GM19397 (cell line): ENCODE measurements around the gene TBC1D22A.

Source experiments
- ATAC-seq: cut with Tn5 transposase; IDR thresholded peaks from one replicate; pipeline ENCODE4 v1.9.1; 2021; ENCODE audit warnings: mild to moderate bottlenecking, moderate library complexity; ENCODE audit not compliant: unreplicated experiment

TBC1D22A gene

DNA sequence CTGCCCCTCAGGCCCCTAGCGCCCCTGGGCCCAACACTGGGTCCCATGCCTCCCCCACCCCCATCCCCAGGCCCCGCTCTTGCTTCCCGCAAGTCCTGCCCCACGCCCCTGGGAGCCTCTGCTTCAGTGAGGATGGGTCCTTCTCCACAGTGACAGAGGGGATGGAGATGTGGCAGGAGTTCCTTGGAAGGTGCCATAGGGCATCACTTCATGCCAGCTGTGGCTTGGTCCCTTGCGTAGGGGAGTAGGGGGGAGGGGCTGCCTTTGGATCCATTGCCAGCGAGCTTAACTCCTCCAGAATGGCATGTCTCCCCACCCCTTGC, 9.5 kb upstream of the TBC1D22A start:
- no peak for ATAC-seq

DNA sequence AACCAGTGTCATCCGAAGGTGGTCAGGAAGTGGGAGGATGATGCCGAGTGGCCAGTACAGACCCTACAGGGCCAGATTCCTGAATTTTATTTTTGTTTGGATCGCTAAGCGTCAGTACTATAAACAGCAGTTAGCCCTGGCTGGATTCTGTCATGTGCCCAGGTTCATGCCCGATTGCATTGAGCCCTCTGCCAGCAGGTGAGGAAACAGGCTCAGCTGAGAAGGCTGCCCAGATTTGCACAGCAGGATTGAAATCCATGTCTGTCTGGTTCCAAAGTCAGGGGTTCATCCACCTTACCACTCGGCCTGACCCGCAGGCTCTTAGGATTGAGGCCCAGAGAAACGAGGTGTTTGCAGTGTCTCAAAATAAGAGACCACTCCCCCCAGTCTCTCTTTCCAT, 9.1 kb upstream of the TBC1D22A start:
- no peak for ATAC-seq

DNA sequence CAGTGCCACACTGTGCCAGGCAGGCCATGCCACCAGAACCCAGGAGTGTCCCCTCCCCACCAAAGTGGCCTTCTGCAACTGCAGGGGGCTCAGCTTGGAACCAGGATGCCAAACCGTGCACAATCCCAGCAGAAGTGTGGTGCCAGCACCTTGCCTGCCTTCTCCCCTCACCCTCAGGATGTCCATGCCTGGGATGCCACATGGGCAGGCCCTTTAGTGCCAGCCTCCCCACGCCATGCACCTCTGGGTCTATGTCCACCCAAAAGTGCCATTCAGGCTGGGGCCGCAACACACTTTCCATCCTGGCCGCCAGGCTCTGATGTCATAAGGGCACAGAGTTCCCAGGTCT, 8.7 kb upstream of the TBC1D22A start:
- no peak for ATAC-seq

DNA sequence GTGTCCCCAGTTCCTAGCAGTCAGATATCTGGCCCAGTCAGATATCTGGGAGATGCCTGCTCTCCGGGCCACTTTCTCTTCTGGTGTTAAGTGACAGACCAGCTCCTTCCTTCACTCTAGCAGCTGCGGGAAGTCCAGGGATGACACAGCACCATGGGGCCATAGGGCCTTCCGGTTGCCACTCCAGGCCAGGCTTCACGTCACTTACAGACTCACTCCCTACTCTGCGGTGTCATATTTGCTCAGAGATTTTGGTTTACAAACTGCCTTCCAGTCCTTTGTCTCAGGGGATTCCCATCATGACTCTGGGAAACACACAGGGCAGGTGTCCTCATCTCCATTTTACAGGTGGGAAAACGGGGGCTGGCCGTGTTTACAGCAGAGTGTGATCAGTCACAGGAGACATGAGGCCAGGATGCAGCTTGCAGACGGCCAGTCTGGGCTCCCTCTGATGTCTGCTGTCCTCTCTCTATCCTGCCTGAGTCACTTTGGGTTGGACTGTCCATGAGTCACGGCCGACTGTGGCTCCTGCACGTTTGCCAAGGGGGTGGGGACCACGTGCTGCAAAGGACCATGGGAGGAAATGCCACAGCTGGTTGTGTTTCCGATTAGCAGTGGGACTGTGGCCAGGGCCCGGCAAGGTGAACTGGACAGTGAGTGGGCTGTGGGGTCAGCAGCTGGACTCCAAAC, 8.2 kb upstream of the TBC1D22A start:
- no peak for ATAC-seq

DNA sequence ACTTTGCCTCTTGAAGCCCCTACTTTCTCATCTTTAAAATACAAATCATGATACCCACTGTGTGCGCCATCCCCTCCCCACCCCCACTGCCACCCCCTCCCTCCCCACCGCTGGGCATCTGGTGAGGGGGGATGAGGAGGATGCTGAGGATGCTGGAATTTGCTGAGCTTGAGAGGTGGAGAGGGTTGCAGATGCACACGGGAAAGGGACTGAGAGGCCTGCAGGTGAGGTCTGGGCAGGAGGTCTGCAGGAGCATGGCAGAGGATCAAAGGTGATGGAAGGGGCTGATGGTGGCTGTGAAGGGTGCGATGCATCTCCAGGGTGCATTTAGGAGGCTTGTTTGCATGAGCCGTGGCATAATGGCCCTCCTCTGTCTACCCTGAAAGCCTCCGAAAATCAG, 7.6 kb upstream of the TBC1D22A start:
- ATAC-seq, result no peak

DNA sequence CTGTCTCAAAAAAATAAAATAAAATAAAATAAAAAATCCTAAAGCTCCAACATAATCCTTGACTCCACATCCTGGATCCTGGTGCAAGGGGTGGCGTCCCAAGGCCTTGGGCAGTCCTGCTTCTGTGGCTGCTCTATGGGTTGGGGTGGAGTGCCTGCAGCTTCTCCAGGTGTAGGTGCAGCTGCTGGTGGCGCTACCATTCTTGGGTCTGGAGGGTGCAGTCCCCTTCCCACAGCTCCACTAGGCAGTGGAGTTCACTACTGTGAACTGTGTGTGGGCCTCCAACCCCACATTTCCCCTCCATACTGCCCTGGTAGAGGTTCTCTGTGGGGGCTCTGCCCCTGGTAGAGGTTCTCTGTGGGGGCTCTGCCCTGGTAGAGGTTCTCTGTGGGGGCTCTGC, 6.9 kb upstream of the TBC1D22A start:
- ATAC-seq, result no peak

DNA sequence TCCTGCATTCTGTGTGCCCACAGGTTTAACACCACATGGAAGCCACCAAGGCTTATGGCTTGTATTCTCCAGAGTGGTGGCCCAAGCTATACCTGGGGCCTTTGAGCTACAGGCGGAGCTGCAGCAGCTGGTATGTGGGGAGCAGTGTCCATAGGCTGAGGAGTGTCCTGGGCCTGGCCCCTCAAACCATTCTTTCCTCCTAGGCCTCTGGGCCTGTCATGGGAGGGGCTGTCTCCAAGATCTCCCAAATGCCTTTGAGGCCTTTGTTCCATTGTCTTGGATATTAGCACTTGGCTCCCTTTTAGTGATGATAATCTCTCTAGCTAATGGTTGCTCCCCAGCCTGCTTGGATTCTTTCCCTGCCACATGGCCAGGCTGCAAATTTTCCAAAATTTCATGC, 6.4 kb upstream of the TBC1D22A start:
- no peak for ATAC-seq

DNA sequence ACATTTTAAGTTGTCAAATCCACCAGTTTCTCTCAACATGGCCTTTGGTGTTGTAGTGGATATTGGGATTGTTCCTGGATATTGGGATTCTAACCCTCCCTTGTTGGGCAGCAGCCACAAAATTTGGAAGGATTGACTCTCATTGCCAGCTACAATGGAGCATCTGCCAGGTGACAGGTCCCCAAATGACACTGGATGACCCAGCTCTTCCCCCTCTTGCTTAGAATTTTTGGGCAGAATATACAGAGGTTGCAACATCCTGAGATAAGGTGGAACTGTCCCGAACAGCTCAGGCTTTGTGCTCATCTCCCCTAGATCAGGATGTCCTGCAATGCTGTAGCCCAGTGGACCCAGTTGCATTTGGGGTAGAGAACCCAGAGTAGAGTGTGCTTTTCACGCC, 5.3 kb upstream of the TBC1D22A start:
- no peak for ATAC-seq

DNA sequence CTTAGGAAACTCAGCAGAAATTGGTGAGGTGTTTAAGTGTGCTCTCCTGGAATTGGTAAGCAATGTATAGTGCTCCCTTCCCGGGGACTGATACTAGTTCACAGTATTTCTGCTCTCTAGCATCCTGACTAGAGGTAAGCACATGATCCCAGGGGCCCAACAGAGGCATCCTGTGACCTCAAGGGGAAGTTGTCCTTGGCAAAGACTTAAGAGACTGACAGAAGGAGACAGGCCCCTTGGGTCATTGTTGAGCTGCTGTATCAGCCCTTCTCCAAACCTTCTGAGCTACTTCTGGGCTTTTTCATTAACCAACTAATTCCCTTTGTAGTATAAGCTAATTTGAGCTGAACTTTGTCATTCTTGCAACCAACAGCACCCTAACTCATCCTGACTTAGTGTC, 4.3 kb upstream of the TBC1D22A start:
- ATAC-seq, result no peak

DNA sequence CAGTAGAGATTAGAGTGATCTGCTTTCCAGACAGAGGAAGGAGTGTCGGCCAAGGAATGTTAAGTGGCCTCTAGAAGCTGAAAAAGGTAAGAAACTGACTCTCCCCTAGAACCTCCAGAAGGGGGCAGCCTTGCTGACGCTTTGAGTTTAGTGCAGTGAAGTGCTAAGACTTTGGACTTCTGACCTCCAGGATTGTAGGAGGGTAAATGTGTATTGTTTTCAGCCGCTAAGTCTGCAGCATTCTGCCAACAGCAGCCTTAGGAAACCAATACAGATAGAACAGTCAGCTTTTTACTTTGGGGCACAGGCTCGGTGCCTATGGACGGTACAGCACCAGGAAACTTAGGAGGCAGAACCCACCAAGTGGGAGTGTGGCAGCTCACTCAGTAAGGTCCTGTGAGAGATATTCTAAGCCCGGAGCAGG, 3.6 kb upstream of the TBC1D22A start:
- ATAC-seq, result no peak

DNA sequence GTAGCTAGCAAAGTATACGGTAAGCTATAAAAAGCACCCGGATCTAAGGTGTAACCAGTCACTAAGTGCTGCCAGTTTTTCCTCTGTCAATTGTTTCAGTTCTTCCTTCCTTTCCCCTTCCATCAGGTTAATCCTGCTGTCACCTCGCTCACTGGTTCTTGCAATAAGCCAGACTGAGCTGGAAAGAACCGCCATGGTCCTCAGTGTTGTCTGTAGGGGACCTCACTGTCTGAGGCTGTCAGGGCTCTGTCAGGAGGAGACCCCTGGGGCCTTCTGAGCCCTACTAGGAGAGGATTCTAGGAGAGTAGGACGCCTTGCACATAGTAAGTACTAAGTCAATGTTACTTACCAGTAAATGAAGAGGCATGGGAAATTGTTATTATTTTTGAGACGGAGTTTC, 1.4 kb upstream of the TBC1D22A start:
- ATAC-seq, result no peak

DNA sequence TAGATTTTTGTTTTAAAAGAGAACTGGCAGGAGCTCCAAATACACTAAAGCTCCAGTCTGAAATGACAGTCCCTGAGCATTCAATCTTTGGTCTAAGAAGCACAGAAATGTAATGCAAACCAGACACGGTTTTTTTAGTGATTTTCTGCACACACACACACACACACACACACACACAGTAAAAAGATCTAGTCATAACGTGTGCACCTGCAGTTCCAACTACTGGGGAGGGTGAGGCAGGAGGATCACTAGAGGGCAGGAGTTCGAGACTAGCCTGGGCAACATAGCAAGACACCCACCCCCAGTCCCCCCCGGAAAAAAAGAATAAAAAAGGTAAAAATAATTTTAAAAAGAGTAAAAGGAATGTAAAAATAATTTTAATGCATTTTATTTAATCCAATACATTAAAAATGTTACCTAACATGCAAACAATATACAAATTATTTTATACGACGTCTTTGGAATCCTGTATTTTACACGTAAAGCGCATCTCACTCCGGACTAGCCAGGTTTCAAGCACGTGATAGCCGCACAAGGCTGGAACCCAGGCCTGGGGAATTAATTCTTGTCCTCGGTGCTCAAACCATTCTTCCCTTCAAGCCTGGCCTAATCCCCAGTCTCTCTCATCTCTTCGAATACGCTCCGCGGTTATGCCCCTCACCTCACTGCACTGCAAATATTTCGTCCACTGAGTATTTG, 762 bp upstream of the TBC1D22A start:
- no peak for ATAC-seq

DNA sequence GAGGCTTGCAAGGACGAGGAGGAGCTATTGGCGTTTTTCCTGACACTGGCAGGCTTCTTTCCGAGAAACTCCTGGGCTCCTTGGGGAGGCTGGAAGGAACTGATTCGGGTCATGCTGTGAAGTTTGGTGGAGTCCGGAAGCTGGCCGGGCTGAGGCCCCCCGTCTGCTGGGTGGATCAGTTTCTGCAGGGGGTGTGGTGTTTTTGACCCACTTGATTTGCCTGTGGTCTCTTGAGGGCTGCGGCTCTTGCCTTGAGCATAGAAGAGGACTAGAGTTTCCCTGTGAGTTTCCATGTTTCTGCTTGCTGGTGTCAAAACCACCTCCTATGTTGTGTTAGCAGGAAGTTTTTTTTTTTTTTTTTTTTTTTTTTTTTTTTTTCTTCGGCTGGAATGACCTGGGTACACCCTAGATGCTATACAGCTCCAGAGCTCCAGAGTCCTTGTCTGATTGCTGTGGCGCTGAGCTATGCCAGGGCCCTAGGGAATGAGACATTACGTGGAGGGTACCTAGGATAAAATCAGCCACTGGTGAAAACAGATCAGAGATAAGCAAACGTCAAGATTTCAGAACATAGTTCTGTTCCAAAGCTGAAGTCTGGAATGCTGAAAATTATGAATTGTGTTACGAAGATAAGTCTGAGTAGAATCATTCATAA, 728 bp downstream of the TBC1D22A start:
- ATAC-seq, result peak; percentile 44

DNA sequence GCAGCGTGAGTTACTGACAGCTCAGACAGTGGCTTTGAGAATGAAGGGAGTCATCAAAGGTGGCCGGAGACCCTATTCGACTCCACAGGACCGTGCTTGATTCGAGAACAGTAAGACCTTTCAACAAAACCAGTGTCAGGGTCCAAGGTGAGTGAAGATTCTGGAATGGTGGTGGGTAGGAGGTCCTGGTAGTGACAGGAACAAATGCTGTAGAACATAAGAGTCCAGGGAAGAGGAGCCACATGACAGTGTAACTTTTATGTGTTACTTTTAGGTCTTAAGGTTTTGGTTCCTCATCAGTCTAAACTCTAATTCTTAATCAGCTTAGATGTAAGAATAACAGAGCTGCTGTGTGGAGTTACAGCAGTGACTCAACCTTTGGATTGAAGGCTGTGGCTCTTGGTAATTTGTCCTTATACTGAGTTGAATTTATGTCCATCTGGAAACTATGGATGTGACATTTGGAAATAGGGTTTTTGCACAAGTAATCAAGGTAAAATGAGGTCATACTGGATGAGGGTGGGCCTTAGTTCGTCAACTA, 1.8 kb downstream of the TBC1D22A start:
- ATAC-seq, result no peak

DNA sequence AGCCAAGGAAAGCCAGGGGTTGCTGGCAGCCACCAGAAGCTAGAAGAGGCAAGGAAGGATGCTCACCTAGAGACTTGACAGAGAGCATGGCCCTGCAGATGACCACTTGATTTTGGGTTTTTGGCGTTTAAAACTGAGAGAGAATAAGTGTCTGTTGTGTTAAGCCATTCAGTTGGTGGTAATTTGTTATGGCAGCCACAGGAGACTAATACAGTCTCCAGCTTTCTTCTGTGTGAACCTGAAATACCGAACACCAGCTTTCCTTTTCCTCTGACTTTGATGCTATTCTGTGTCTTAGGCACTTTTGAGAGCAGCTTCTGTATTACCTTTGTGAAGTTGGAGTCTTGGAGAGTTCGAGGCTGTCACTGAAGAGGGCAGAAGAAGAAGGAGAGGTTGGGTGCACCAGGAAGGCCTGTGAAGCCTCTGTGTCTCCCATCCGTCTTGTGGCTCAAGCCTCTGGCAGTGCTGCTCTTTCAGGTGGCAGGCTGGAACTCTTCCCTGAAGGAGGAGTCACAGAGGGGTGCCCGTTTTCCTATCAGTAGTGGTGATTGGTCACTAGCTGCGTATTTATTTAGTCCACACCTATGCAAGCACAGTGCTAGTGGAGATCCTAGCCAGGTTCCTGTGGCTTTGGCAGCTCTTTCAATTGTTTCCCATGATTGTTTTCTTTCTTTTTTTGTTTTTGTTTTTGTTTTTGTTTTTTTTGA, 2.5 kb downstream of the TBC1D22A start:
- ATAC-seq, result no peak

DNA sequence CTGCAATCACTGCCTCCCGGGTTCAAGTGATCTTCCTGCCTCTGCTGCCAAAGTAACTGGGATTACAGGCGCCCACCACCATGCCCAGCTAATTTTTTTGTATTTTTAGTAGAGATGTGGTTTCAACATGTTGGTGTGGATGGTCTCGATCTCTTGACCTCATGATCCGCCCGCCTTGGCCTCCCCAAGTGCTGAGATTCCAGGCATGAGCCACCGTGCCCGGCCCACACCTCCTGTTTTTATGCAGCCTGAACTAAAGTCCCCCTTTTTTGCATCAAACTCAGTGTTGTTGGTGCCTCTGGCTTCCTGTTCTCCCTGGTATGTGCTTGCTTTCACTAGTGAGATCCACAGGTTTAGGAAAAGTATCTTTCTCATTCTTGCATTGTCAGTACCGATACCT, 4.2 kb downstream of the TBC1D22A start:
- no peak for ATAC-seq

DNA sequence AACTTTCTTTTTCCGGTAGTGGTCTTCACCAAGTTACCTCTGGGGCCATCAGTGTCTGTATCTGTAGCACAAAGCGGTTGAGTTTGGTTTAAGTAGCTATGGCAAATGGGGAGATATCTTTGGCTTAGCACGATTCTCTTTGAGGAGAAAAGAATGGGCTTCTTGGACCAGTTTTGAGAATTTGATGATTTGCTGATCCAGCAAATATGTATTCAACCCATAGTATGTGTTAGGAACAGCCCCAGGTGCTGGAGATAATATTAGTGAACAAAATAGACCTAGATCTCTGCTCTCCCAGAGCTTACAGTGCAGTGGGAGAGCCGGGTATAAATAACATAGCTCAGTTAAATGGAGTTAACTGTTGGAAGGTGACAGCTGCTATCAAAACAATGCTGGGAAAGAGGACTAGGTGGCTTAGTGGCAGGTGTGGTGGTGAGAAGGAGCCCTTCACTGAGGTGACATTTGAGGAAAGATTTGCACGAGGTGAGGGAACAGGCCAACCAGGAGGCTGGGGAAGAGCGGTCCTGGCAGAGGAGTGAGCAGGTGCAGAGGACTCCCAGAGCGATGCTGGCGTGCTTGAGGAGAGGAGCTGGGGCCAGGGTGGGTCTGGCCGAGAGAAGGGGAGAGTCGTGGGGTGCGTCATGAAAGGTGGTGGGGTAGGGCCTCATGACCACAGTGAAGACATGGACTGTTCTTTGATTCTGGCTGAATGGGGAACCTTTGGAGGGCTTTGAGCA, 5.0 kb downstream of the TBC1D22A start:
- no peak for ATAC-seq

DNA sequence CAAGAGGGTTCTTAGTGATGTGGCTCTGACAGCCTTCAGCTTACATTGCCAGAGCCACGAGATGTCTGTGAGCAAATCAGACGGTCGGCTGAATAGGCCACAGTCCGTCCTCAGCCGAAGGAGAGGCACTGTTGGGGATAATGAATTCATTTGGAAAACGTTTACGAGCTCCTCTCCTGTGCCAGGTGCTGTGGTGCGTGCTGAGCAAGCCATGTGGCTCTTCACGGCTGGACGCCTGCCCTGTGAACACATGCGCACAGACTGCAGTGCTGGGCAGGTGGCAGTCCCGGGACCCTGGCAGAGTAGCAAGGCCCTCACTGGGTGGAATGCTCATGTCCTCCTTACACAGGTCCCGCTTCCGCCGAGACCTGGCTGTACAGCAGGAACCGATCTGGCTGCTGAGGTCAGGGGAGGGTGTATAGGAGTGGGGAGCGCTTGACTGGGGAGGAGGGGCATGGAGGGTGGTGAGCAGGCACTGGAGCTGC, 6.8 kb downstream of the TBC1D22A start:
- ATAC-seq, result no peak

DNA sequence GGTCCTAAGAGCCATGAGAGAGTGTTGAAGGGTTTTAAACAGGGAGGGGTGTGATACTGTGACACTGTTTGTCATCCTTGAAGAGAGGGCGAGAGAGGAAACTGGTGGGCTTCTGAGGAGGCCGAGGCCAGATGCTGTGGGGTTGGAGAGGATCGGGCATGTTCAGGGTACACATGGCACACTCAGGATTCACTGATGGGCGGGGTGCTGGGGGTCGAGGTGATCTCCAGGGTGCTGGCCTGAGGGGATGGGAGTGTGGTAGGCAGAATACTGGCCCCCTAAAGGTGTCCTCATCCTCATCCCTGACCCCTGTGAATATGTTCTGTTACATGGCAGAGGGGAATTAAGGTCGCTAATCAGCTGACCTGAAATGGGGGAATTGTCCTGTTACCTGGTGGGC, 7.3 kb downstream of the TBC1D22A start:
- ATAC-seq, result no peak

DNA sequence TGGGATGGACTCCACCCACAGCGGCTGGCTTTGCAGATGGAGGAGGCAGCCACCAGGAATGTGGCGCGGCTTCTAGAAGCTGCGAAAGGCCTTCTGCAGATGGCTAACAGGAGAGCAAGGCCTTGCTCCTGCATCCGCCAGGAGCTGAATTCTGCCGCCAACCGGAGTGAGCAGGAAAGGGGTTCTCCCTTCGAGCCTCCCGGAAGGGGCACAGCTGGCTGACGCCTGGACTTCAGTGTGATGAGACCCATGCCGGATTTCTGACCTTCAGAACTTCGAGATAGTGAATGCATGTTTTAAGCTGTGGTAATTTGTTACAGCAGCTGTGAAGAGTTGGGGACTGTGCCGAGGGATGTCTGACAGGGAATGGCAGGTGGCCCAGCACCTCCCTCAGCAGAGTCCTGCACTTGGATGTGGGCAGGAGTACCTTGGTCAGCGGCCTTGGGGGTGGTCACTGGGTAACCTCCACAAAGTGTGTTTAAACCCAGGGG, 7.7 kb downstream of the TBC1D22A start:
- no peak for ATAC-seq

DNA sequence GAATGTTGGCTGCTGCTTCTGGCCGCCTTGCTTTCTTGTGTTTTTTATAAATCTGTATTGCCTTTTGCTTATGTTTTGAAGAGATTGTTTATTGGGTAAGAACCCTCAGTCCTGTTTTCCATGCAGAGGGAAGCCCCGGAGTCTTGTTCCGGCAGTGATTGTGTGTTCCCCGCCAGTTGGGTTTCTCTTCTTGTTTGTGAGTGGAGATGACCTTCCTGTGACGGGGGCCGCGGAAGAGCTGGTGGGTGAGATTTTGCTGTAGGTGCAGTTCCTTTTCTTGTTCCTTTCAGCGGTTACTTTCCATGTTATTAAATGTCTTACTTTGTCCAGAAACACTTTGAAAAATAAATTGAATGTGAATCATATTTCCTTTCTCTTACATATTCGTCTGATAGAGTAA, 8.3 kb downstream of the TBC1D22A start:
- no peak for ATAC-seq
